Measurements from ENCODE around the gene IFRD2. TPM values are rescaled to one million over a fixed set of nuclear protein-coding genes. Genes with fewer than 3 reads are reported as not detected.
A peak's percentile ranks its signal among the peaks of the same experiment; 100 is the strongest.

IFRD2 gene
- total and polyA plus RNA-seq, 2 experiments from 2014 or later, result 80.8 to 91.5 TPM

DNA sequence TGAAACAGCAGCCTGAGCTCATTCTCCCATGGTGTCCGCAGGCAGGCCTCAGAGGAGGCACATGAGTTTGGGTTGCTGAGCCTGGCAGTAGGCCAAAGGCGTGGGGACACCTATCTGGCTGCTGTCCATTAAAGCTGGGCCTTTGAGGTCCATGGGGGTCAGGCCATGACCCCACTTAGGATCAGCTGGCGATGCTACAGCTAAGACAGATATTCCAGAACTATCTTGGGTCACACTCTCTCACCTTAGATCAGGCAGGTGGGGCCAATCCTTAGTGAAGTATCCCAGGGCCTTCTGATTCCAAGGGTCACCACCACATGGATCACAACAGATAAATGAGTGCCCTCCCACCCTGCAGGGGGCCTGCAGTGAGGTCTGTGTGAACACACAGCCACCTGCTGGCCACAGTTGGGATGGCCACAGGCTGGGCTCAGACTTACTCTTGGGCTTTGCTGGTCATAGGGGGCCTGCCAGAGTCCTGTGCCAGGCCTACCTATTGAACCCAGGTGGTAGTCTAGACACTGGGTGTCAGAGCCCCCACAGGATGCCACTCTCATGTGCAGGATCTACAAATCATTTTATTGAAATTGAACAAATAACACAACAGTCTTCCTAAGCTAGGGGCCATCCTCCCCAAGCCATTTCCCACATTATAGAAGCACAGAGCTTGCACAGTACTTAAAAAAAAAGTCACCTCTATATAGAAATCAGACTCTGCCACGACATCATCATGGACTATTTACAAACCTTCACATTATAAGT, 32.3 kb upstream of the IFRD2 start:
- Histone ChIP-seq H3K4me2 (no peak overlapping the region), H3K79me2 (replicated peaks; ENCODE audit: insufficient read depth) (peaks cover 26% of the 10 kb centered on the region), H3K27me3 (ENCODE audit: insufficient read depth) (no peaks in the 10 kb centered on the region), H2AFZ (no peak overlapping the region), H4K20me1 (replicated peaks; ENCODE audit: insufficient read depth) (peaks cover 13% of the 10 kb centered on the region; the same call in 1 of the 2 replicates), H3K36me3 (ENCODE audit: insufficient read depth) (peaks cover under 1% of the 10 kb centered on the region; the same call in 1 of the 2 replicates), H3K4me3 (no peak overlapping the region), H3F3A (replicated peaks; ENCODE audit: low read depth) (peaks cover 33% of the 10 kb centered on the region; the same call in 1 of the 2 replicates), H3K27ac (ENCODE audit: low read depth) (no peak overlapping the region), H3K9me2 (ENCODE audit: insufficient read depth) (no peaks in the 10 kb centered on the region), H3K4me1 (ENCODE audit: insufficient read depth) (peaks cover 24% of the 10 kb centered on the region)
- TF ChIP-seq, protein P1, sequence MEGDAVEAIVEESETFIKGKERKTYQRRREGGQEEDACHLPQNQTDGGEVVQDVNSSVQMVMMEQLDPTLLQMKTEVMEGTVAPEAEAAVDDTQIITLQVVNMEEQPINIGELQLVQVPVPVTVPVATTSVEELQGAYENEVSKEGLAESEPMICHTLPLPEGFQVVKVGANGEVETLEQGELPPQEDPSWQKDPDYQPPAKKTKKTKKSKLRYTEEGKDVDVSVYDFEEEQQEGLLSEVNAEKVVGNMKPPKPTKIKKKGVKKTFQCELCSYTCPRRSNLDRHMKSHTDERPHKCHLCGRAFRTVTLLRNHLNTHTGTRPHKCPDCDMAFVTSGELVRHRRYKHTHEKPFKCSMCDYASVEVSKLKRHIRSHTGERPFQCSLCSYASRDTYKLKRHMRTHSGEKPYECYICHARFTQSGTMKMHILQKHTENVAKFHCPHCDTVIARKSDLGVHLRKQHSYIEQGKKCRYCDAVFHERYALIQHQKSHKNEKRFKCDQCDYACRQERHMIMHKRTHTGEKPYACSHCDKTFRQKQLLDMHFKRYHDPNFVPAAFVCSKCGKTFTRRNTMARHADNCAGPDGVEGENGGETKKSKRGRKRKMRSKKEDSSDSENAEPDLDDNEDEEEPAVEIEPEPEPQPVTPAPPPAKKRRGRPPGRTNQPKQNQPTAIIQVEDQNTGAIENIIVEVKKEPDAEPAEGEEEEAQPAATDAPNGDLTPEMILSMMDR (conservative IDR thresholded peaks at IDR 0.05; ENCODE audit: low read depth in 2 of 2), result peak; percentile 84 to 96
- TF ChIP-seq CREB1 (CRISPR knock-in tag; IDR thresholded peaks at IDR 0.05; ENCODE audit: low read depth), result peak; percentile 49; the same call in 1 of the 2 replicates
- no peak for TF ChIP-seq STAT1 (IDR thresholded peaks at IDR 0.05; ENCODE audit: unreplicated experiment)
- TF ChIP-seq ETS1 (IDR thresholded peaks at IDR 0.05), result no peak
- no peak for TF ChIP-seq ZNF331 (CRISPR knock-in tag; IDR thresholded peaks at IDR 0.05; ENCODE audit: low read depth)
- TF ChIP-seq, protein P2, sequence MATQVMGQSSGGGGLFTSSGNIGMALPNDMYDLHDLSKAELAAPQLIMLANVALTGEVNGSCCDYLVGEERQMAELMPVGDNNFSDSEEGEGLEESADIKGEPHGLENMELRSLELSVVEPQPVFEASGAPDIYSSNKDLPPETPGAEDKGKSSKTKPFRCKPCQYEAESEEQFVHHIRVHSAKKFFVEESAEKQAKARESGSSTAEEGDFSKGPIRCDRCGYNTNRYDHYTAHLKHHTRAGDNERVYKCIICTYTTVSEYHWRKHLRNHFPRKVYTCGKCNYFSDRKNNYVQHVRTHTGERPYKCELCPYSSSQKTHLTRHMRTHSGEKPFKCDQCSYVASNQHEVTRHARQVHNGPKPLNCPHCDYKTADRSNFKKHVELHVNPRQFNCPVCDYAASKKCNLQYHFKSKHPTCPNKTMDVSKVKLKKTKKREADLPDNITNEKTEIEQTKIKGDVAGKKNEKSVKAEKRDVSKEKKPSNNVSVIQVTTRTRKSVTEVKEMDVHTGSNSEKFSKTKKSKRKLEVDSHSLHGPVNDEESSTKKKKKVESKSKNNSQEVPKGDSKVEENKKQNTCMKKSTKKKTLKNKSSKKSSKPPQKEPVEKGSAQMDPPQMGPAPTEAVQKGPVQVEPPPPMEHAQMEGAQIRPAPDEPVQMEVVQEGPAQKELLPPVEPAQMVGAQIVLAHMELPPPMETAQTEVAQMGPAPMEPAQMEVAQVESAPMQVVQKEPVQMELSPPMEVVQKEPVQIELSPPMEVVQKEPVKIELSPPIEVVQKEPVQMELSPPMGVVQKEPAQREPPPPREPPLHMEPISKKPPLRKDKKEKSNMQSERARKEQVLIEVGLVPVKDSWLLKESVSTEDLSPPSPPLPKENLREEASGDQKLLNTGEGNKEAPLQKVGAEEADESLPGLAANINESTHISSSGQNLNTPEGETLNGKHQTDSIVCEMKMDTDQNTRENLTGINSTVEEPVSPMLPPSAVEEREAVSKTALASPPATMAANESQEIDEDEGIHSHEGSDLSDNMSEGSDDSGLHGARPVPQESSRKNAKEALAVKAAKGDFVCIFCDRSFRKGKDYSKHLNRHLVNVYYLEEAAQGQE (IDR thresholded peaks at IDR 0.05; ENCODE audit: unreplicated experiment), result no peak
- TF ChIP-seq NANOG (IDR thresholded peaks at IDR 0.05; ENCODE audit: borderline replicate concordance), result no peak
- ATAC-seq (peak; percentile 8), DNase-seq (ENCODE audit: low spot score) (peak; percentile 95)
- Mint-ChIP-seq H3K36me3 (ENCODE audit: low read depth) (peaks cover 25% of the 10 kb centered on the region), H3K4me3 (peak overlapping the region; percentile 38), H3K27me3 (ENCODE audit: insufficient read depth, low read depth, poor library complexity) (peaks cover 16% of the 10 kb centered on the region), H3K9me3 (no peaks in the 10 kb centered on the region), H3K4me1 (peaks cover 40% of the 10 kb centered on the region), H3K27ac (0 out of 2 replicates have a peak overlapping the region, but pooled peaks have one; percentile 34)

All from GM23338 (cell line).